SK-MEL-5 (cell line): ENCODE results near the gene IGSF23. TPM values are rescaled to one million over a fixed set of nuclear protein-coding genes. Genes with fewer than 3 reads are reported as not detected.
"Not testable (repeated sequence)": the region's sequence is repeated elsewhere in the genome, so short reads cannot be mapped to it uniquely, and the experiment has no call there.

ENCODE experiments used
- DNase-seq: peaks from one replicate; pipeline ENCODE4 v3.0.0-alpha.2; 2016; ENCODE audit warnings: low read depth, low spot score
- in situ Hi-C: cut with HindIII; loops from 2 replicates; pipeline ENCODE4 v1.10.0; 2016; ENCODE audit warnings: low sequenced_read_pairs, high pct_unique_total_duplicates, low pct_unique_long_range_greater_than_20kb
- total RNA-seq: library from RNA; depleted of rRNA; stranded (reverse); fragments of >200 nt; shearing (Covaris generic); gene quantifications from 2 replicates; pipeline ENCODE4 v1.2.3, GENCODE V29; 2014

IGSF23 gene
- total RNA-seq, 1 experiment from 2014 or later = not detected

- in situ Hi-C loops = no loop called here
These were observed 9.1 kb upstream of the IGSF23 start for GRCh38 chr19:44604241-44604640.

GRCh38 chr19:44605547-44605946 lies 7.8 kb upstream of the IGSF23 start:
- in situ Hi-C loops = no loop called here
- DNase-seq = no peak

More at GRCh38 chr19:44604241-44604640, 9.1 kb upstream of the IGSF23 start:
- no peak for DNase-seq

GRCh38 chr19:44607049-44607448 lies 6.3 kb upstream of the IGSF23 start:
- in situ Hi-C loops = no loop called here
- DNase-seq = no peak

DNA sequence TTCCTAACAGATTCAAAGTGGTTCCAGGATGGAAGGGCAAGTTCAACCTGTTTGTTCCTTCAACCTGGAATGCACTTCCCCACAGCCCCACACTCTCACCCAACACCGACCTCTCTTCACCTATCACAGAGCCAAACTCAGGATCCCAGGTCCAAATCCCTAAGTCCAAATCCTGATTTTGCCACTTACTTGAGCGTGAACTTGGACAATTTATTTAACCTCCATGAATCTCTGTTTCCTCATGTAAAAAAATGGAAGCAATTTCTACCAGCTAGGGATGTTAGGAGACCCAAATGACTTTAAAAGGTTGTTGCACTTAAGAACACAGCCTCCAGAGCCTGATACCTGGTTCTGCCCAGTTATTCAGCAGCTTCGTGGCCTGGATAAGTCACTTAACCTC lies 5.4 kb upstream of the IGSF23 start:
- in situ Hi-C loops = no loop called here
- no peak for DNase-seq

- in situ Hi-C loops = no loop called here
- no peak for DNase-seq
These were observed 5.0 kb upstream of the IGSF23 start for GRCh38 chr19:44608391-44608821.

GRCh38 chr19:44609219-44609618 lies 4.1 kb upstream of the IGSF23 start:
- DNase-seq = no peak
- in situ Hi-C loops = no loop called here

DNA sequence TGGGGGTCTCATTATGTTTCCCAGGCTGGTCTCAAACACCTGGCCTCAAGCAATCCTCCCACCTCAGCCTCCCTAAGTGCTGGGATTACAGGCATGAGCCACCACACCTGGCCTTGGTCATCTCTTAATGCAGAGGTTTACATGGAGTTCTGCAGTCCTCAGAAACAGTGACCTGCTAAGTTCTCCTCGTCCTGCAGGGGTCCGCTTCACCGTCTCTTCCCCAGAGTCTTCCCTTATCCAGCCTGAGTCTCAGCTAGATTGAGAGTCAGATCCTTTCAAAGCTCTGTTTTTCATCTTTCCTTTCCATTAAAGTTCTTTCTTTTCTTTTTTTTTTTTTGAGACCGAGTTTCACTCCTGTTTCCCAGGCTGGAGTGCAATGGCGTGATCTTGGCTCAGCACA lies 2.9 kb upstream of the IGSF23 start:
- peak; percentile 48 for DNase-seq
- in situ Hi-C loops = not testable (repeated sequence)

DNA sequence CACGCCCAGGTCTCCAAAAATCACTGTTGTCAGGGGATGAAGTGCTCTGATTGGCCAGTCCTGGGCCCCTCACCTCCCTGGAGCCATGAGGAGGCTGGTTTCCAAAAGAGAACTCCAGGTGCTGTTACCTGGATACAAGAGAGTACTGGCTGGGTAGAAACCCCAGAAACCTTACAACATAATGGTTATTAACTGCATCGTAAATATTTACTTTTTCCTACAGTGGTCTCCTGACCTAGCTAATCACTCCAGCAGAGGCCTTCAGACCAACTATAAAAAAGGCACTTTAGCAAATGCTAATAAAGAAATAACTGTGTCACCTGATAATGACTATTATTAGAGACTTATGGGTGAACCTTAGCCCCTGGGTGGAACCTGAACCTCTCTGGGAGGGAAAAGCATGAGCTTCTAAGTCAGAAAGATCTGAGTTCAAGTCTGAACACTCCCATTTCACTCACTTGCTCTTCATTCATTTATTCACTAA lies 1.5 kb upstream of the IGSF23 start:
- in situ Hi-C loops = no loop called here
- no peak for DNase-seq

- DNase-seq = no peak
- in situ Hi-C loops = no loop called here
These were observed 950 bp downstream of the IGSF23 start for GRCh38 chr19:44614313-44614712.

GRCh38 chr19:44615863-44616247 lies 2.5 kb downstream of the IGSF23 start:
- in situ Hi-C loops = no loop called here
- DNase-seq = no peak

- DNase-seq = no peak
- in situ Hi-C loops = no loop called here
These were observed 3.9 kb downstream of the IGSF23 start for GRCh38 chr19:44617110-44617880.

- in situ Hi-C loops = no loop called here
- no peak for DNase-seq
These were observed 5.4 kb downstream of the IGSF23 start for GRCh38 chr19:44618640-44619357.

- DNase-seq = no peak
- in situ Hi-C loops = no loop called here
These were observed 7.3 kb downstream of the IGSF23 start for GRCh38 chr19:44620667-44621066.

- in situ Hi-C loops = no loop called here
These were observed 8.0 kb downstream of the IGSF23 start for GRCh38 chr19:44621367-44621766.

GRCh38 chr19:44623080-44623479 lies 9.7 kb downstream of the IGSF23 start:
- DNase-seq = no peak

More at GRCh38 chr19:44621367-44621766, 8.0 kb downstream of the IGSF23 start:
- no peak for DNase-seq

GRCh38 chr19:44623626-44624025 lies 10.3 kb downstream of the IGSF23 start:
- in situ Hi-C loops = no loop called here
- no peak for DNase-seq

More at GRCh38 chr19:44623080-44623479, 9.7 kb downstream of the IGSF23 start:
- in situ Hi-C loops = no loop called here

DNA sequence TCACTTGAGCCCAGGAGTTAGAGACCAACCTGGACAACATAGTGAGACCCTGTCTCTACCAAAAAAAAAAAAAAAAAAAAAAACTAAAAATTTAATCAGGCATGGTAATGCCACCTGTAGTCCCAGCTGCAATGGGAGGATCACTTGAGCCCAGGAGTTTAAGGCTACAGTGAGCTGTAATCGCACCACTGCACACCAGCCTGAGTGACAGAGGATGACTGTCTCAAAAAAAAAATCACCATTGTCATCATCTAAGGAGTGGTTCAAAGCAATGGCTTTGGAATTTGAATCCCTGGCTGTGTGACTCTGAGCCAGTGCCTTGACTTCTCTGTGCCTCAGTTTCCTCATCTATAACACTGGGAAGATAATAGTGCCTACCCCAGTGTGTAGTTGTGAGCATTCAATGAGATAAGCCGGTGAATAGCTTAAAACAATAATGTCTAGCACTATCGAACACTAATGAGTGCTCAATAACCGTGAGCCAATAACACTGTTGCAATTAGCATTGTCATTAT lies 11.5 kb downstream of the IGSF23 start:
- no peak for DNase-seq
- in situ Hi-C loops = no loop called here

DNA sequence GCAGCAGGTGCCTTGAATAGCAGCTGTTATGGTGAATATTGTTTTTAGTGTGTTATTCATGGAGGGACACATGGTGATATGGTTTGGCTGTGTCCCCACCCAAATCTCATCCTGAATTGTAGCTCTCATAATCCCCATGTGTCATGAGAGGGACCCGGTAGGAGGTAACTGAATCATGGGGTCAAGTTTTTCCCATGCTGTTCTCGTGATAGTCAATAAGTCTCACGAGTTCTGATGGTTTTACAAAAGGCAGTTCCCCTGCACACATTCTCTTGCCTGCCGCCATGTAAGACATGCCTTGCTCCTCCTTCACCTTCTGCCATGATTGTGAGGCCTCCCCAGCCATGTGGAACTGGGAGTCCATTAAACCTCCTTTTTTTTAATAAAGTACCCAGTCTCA lies 12.3 kb downstream of the IGSF23 start:
- in situ Hi-C loops, DNase-seq: not testable (repeated sequence)
